Measurements from ENCODE around the gene ONECUT3. TPM values are rescaled to one million over a fixed set of nuclear protein-coding genes. Genes with fewer than 3 reads are reported as not detected.
A peak's percentile ranks its signal among the peaks of the same experiment; 100 is the strongest.
"Not testable (repeated sequence)": the region's sequence is repeated elsewhere in the genome, so short reads cannot be mapped to it uniquely, and the experiment has no call there.

ONECUT3 gene
- 0.03 TPM for total RNA-seq

DNA sequence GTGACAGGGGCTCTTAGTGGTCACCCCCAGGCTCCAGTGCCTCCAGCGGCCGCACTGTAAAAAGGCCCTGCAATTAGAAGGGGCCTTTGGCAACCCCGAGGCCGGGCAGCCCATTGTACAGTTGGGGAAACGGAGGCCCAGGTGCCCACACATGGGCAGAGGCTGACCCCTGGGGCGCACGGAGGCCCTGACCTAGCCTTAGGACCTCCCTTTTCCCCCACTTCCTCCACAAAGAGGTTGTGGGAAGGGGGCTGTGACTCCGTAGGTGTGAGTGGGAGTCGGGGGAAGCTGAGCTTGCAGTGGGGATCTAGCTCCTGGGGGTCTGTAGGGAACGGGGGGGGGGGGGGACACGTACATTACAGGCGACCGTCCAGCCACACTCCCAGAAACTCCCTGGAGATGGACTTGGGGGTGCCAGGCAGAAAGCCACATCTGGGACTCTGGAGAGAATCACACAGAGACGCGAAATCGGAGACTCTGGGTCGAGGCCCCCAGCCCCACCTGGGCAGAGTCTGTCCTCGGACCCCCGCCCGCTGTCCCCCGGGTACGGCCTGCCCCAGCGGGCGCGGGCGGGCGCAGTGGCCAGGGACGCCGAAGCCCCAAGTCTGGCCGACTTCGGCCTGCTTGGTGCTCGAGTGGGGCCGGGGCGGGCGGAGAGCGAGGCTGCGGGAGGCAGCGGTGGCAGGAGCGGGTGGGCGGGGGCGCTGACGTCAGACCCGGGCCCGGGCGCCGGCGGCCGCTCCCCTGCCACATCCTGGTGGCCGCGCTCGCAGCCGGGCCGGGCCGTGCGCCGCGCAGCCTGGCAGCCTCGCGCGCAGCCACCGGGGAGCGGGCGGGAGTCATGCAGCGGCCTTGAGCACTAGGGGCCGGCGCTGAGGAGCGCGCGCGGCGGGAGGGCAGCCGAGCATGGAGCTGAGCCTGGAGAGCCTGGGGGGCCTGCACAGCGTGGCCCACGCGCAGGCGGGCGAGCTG lies at the start of gene ONECUT3:
Gene ONECUT3, plus strand, starts transcription at position 750 of the 972 bp plus-strand sequence. Its CDS starts 157 bp downstream, at position 907.
- DNase-seq (ENCODE audit: low spot score): no peak
- no peak for ATAC-seq

- ATAC-seq (no peak), DNase-seq (ENCODE audit: low spot score) (no peak)
Measured at GRCh38 chr19:1704339-1704738, 49.0 kb upstream of the ONECUT3 start.

DNA sequence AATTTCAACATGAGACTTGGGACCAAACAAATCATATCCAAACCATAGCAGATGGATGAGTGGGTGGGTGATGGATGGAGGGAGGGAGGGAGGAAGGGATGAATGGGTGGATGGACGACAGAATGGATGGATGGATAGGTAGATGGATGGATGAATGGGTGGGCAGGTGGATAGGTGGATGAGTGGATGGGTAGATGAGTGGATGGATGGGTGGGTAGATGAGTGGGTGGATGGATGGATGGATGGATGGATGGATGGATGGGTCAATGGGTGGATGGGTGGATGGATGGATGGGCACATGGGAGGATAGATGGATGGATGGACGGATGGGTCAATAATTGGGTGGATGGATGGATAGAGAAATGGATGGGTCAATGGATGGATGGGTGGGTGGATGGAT lies 47.9 kb upstream of the ONECUT3 start:
- DNase-seq (ENCODE audit: low spot score): no peak
- ATAC-seq: no peak

GRCh38 chr19:1706646-1707045 lies 46.7 kb upstream of the ONECUT3 start:
- not testable (repeated sequence) for ATAC-seq; DNase-seq (ENCODE audit: low spot score)

DNA sequence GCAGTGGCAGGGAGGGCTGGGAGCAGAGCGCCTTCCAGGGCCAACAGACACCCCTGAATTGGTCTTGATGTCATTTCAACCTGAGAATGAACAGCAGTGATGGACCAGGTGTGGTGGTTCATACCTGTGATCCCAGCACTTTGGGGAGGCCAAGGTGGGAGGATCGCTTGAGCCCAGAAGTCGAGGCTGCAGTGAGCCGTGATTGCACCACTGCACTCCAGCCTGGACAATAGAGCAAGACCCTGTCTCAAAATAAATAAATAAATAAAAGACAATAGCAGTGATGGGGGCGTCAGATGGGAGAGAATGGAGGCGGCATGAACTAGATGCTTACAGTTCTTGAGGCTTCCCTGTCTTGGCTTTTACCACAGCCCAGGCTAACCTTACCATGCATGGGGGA lies 46.1 kb upstream of the ONECUT3 start:
- DNase-seq (ENCODE audit: low spot score): no peak
- ATAC-seq: no peak

DNA sequence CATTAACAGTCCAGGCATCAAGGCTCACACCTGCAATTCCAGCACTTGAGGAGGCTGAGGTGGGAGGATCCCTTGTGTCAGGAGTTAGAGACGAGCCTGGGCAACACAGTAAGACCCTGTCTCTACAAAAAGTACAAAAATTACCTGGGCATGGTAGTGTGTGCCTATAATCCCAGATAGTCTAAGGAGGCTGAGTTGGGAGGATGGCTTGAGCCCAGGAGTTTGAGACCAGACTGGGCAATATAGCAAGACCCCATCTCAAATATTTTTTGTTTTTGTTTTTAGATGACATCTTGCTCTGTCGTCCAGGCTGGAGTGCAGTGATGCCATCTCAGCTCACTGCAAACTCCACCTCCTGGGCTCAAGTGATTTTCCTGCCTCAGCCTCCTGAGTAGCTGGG lies 40.1 kb upstream of the ONECUT3 start:
- ATAC-seq (no peak), DNase-seq (ENCODE audit: low spot score) (no peak)

- ATAC-seq: no peak
- DNase-seq (ENCODE audit: low spot score): no peak
Measured at GRCh38 chr19:1715540-1715939, 37.8 kb upstream of the ONECUT3 start.

DNA sequence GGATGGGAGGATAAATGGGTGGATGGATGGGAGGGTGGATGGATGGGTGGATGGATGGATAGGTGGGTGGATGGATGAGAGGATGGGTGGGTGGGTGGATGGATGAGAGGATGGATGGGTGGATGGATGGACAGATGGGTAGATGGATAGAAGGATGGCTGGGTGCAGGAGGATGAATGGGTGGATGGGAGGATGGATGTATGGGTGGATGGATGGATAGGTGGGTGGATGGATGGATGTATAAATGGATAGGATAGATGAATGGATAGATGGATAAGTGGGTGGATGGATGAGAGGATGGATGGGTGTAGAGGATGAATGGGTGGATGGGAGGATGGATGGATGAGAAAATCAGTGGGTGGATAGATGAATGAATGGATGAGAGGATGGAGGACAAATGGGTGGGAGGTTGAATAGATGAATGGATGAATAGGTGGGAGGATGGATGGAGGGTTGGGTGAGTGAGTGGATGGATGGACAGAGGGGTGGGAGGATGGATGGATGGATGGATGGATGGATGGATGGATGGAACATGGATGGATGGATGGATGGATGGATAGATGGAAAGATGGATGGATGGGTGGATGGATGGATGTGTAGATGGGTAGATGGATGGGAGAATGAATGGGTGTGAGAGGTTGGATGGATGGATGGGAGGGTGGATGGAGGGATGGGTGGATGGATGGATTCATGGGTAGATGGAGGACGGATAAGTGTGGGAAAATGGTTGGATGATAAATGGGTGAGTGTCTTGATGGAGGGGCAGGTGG lies 35.9 kb upstream of the ONECUT3 start:
- no peak for ATAC-seq
- no peak for DNase-seq (ENCODE audit: low spot score)

- ATAC-seq (no peak), DNase-seq (ENCODE audit: low spot score) (no peak)
Measured at GRCh38 chr19:1717970-1718264, 35.4 kb upstream of the ONECUT3 start.

DNA sequence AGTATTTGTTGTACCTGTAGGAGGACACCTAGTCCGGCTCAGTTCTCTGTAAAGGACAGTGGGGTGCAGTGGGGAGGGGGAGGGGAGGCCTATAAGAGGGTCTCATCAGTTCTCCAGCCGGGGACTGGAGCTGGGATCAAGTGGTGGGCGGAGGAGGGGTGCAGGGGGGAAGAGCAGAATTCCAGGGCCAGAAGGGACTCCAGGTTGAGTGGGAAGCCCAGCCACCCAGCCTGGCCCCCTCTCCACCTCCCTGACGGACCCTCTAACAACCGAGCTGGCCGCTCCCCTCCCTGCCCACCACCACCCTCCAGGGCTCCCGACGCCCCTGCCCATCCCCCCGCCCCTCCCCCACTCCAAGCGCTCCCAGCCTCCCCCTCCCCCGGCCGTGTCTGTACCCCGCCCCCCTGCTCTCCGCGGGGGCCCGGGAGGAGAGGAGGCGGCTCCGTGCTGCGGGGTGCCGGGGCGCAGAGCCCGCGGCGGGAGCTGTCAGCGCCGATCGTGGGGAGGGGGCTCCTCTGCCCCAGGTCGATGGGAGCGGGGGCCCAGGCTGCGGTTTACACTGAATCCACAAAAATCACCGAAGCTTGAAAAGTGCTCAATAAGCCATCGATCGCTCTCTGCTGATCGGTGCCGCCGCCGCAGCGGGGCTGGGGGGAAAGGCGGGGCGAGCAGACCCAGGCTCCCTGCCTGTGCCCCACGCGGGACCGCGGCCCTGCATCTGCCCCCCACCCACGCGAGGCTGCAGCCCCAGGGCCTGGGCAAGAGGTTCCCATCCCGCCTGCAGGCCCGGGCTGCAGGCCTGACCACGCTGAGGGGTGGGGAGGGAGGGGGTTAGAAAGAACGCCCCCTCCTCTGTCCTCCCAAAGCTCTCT lies 34.6 kb upstream of the ONECUT3 start:
- no peak for ATAC-seq

DNA sequence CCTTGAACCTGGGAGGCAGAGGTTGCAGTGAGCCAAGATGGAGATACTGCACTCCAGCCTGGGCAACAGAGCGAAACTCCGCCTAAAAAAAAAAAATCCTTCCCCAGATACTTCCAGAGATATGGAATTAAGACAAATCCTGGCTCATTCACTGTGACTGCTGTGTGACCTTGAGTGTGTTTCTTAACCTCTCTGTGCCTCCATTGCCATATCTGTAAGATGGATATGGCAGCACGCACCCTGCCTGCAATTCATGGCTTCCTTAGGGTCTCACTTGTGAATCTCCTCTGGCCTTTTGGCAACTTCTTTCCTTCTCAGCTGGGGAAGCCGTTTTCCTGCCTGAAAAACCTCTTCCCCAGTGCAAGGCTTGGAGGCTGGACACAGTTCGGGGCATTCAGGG lies 33.8 kb upstream of the ONECUT3 start:
- ATAC-seq (no peak), DNase-seq (ENCODE audit: low spot score) (no peak)

More for the DNA sequence above, 34.6 kb upstream of the ONECUT3 start:
- DNase-seq (ENCODE audit: low spot score): no peak

DNA sequence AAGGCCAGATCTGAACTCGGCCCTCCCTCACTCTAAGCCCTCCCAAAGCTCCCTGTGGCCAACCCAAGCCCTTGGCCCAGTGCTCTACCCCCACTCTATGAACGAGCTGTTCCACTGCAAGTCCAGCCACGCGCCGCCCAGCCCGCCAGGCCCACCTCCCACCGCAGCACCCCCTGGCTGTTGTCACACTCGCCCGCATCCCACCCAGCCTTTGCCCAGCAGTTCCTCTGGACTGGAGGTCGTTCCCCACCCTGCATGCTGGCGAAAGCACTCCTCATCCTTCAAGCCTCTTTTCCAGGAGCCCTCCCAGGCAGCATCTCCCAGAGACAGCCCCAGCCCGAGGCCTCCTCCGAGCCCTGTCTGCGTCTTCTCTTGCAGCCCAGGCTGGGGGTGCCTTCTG lies 33.1 kb upstream of the ONECUT3 start:
- ATAC-seq (no peak), DNase-seq (ENCODE audit: low spot score) (no peak)

GRCh38 chr19:1725100-1726064 lies 27.9 kb upstream of the ONECUT3 start:
- ATAC-seq: peak; percentile 94
- DNase-seq (ENCODE audit: low spot score): peak; percentile 67

DNA sequence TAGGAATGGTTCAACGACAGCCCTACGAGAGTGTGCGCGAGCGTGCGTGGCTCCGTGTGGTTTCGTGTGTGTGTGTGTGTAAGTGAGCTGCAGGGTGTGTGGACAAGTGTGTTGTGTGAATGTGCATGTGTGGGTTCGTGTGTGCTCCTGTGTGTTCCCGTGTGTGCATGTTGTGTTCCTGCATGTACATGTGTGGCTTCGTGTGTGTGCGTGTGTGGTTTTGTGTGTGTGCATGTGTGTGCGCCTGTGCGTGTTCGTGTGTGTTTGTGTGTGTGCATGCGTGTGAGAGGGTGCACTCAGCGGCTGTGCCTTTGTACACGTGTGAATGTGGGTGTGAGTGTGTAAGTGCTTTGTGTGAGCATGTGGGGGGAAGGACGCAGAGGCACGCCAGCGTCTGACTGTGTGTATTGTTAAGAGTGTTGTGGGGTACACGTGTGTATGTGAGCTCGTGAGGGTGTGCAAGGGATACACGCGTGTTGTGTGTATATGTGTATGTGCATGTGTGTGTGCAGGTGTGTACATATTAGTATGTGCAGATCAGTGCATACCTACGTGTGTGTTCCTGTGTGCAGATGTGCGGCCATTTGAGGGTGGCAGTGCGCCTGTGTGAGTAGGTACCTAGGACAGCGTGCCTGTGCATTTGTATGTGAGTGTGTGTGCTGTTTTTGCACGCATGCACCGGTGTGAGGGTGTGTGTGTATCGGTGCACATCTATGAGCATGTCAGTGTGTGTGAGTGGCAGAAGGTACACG lies 24.3 kb upstream of the ONECUT3 start:
- DNase-seq (ENCODE audit: low spot score) (no peak), ATAC-seq (no peak)

DNA sequence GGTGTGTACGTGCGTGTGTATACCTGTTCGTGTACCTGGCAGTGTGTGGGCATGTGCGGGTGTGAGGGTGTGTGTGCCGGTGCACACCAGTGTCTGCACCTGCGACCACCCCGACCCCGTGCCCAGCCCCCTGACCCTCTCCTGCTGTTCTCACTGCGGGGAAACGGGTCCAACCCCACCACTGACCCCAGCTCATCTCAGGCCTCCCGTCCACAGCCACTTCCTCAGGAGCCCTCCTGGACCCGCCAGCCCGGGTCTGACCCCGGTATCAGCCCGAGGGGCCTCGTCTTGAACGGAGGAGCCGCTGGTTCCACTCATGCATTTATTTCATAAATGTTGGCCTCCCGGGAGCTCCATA lies 23.8 kb upstream of the ONECUT3 start:
- DNase-seq (ENCODE audit: low spot score) (no peak), ATAC-seq (no peak)

DNA sequence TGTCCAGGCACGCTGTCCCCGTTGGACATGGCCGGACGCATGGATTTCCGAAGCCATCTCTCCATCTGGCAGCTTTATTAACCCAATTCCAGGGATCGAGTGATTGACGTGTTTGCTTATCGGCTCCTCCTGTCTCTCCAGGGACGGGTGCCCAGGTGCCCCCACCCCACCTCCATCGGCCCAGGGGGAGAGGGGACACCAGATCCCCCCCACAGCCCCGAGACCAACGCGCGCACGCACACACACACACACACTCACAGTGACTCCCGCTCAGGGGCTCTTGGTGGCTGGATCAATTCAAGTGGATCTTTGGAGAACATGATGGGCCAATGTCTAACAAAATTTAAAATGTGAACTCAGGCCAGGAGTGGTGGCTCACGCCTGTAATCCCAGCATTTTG lies 23.1 kb upstream of the ONECUT3 start:
- DNase-seq (ENCODE audit: low spot score) (no peak), ATAC-seq (no peak)

DNA sequence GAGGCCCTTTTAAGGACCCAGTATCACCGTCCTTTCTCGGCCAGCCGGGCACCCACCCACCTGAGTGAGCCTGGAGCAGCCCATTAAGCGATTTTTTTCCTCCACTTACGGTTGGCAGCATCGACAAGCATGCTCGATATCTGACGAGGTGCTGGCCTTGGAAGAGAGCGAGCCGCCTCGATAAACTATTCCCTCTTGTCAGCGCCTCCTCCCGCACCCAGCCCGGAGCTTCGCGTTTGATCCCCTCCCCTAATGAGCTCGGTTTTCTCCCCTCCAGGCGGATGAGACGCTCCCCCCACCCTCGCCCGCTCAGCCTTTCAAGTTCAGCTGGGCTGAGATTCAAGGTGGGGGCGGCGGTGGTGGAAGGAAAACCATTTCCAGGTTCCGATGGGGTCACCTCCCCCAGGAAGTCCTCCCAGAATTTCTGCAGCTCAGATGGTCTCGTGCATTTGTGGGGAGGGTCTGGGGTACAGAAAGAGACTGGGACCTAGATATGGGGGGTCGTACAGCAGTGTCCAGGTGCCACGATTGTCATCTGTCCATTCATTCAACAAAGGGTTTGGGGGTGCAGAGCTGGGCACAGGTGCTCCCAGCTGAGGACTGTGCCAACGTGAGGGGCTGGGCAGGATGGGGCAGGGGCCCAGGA lies 18.9 kb upstream of the ONECUT3 start:
- no peak for DNase-seq (ENCODE audit: low spot score)

GRCh38 chr19:1736280-1736679 lies 17.0 kb upstream of the ONECUT3 start:
- no peak for ATAC-seq

More for the DNA sequence above, 18.9 kb upstream of the ONECUT3 start:
- no peak for ATAC-seq

DNA sequence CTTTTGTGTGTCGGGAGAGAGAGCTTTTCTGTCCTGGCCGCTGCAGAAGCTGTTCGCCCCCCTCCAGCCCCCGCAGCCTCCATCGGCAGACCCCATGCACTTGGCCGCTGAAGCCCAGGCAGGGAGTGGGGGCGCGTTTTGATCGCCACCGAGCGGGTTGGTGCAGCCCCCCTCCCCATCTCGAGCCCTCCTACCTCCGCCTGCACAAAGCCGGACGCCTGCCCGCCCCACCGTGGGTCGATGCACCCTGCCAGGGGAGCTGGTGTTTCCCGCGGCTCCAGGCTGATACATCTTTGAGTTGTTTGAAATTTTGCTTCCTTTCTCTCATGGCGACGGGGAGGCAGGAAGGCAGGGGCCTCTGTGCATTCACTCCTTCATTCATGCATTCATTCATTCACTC lies 16.4 kb upstream of the ONECUT3 start:
- ATAC-seq: no peak
- DNase-seq (ENCODE audit: low spot score): no peak

More at GRCh38 chr19:1736280-1736679, 17.0 kb upstream of the ONECUT3 start:
- no peak for DNase-seq (ENCODE audit: low spot score)

Measured in left lobe of liver (tissue), 2 donors.